Fibroblast of lung (primary cell): ENCODE data around the gene EPHB2. TPM values are rescaled to one million over a fixed set of nuclear protein-coding genes. Genes with fewer than 3 reads are reported as not detected.

Experiments
- DNase-seq, 2 donors: peaks; one replicate each; pipeline versions ENCODE4 v3.0.0 to v3.0.0-alpha.2; 2010; ENCODE audit warnings: low read depth in 2 of 2
- H2AFZ ChIP-seq: 2 replicates; pipeline ENCODE4 v1.5.1; 2012; ENCODE audit warnings: low read length, control low read depth, inconsistent platforms
- H3K27ac ChIP-seq: 2 replicates; pipeline ENCODE4 v1.5.1; 2011; ENCODE audit warnings: low read length, control low read depth; ENCODE audit not compliant: insufficient read depth
- H3K27me3 ChIP-seq: 2 replicates; pipeline ENCODE4 v1.5.1; 2011; ENCODE audit warnings: mild to moderate bottlenecking, low read length; ENCODE audit not compliant: control insufficient read depth, insufficient read depth
- H3K36me3 ChIP-seq: 2 replicates; pipeline ENCODE4 v1.5.1; 2011; ENCODE audit warnings: low read length; ENCODE audit not compliant: control insufficient read depth, insufficient read depth
- H3K4me1 ChIP-seq: 2 replicates; pipeline ENCODE4 v1.5.1; 2011; ENCODE audit warnings: low read length; ENCODE audit not compliant: control insufficient read depth, insufficient read depth; ENCODE audit errors: extremely low read depth
- H3K4me2 ChIP-seq: 2 replicates; pipeline ENCODE4 v1.5.1; 2011; ENCODE audit warnings: low read length, control low read depth; ENCODE audit not compliant: insufficient read depth; ENCODE audit errors: extremely low read depth
- H3K4me3 ChIP-seq, 4 experiments: fragments of 200-600 bp in 1 of 4; sonication (generic) in 1 of 4; replicated peaks in 1 of 4; 2 replicates each; pipeline ENCODE4 v1.5.1; 2011 to 2016; ENCODE audit warnings: low read length in 4 of 4, low read depth in 3 of 4, mild to moderate bottlenecking in 3 of 4, control low read depth in 2 of 4, inconsistent platforms in 1 of 4, mixed read lengths in 1 of 4; ENCODE audit not compliant: insufficient read depth in 1 of 4; ENCODE audit errors: control extremely low read depth in 1 of 4
- H3K79me2 ChIP-seq: 2 replicates; pipeline ENCODE4 v1.5.1; 2012; ENCODE audit warnings: mild to moderate bottlenecking, low read length, inconsistent platforms; ENCODE audit not compliant: control insufficient read depth, insufficient read depth
- H3K9ac ChIP-seq: 2 replicates; pipeline ENCODE4 v1.5.1; 2011; ENCODE audit warnings: mild to moderate bottlenecking, low read length, control low read depth; ENCODE audit not compliant: insufficient read depth
- H3K9me3 ChIP-seq: 2 replicates; pipeline ENCODE4 v1.5.1; 2012; ENCODE audit warnings: low read depth, low read length; ENCODE audit not compliant: control insufficient read depth, insufficient read depth
- H4K20me1 ChIP-seq: 2 replicates; pipeline ENCODE4 v1.5.1; 2011; ENCODE audit warnings: low read length; ENCODE audit not compliant: control insufficient read depth, insufficient read depth; ENCODE audit errors: extremely low read depth
- CTCF ChIP-seq, 2 donors: IDR thresholded peaks in 1 of 2; conservative IDR thresholded peaks in 1 of 2; 1 replicate in 1 of 2; 2 replicates in 1 of 2; pipeline ENCODE4 v1.5.1; 2011 to 2012; ENCODE audit warnings: low read length in 2 of 2, control low read depth in 1 of 2, inconsistent platforms in 1 of 2, low read depth in 1 of 2, mild to moderate bottlenecking in 1 of 2
- EZH2 ChIP-seq: IDR thresholded peaks from 2 replicates; pipeline ENCODE4 v1.5.1; 2012; ENCODE audit warnings: low read length, control low read depth, mild to moderate bottlenecking; ENCODE audit errors: missing control alignments
- polyA plus RNA-seq, 2 donors: library from polyadenylated mRNA; depleted of rRNA in 1 of 2; stranded (reverse) in 1 of 2; unstranded in 1 of 2; fragments of >200 nt; gene quantifications; 2 replicates each; pipeline ENCODE4 v1.2.1, GENCODE V29; 2011 to 2012; ENCODE audit warnings: missing spikeins in 1 of 2
- total RNA-seq: library from RNA; depleted of rRNA; stranded (reverse); fragments of >200 nt; gene quantifications from 2 replicates; pipeline ENCODE4 v1.2.1, GENCODE V29; 2014

EPHB2 gene
- total and polyA plus RNA-seq, 2 donors (not counting 1 experiment from before 2014, with no cell fraction given) = 4.1 to 11.2 TPM

DNA sequence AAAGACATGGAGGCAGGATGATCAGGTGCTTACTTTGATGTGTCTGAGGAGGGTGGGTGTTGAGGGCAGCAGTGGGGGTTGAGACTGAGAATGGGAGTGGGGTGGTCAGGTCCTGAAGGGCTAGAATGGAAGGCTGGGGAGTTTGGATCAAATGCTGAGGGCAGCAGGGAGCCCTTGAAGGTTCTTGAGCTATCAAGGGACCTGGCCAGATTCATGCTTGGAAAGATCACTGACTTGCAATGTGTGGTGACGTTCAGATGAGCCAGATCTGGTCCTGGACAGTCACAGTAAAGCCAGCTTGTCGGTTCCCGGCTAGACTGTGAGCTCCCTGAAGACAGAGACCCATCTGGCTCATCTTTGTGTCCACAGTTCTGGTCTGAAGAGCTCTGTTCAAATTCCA is 3.8 kb downstream of the EPHB2 start:
- peaks cover 9% of the 10 kb centered on the region for H3K4me1 ChIP-seq
- no peaks in the 10 kb centered on the region for H3K27me3 ChIP-seq
- no peaks in the 10 kb centered on the region for H3K36me3 ChIP-seq
- no peak overlapping the region for H3K27ac ChIP-seq
- H4K20me1 ChIP-seq = no peaks in the 10 kb centered on the region
- H3K9me3 ChIP-seq = no peaks in the 10 kb centered on the region
- no peaks in the 10 kb centered on the region for H3K79me2 ChIP-seq
- TF ChIP-seq CTCF (conservative IDR thresholded peaks at IDR 0.05 in 1 of 2, IDR thresholded peaks at IDR 0.05 in 1 of 2; ENCODE audit: low read depth in 1 of 2, low read length in 2 of 2) (no peak), EZH2 (no peak)
- H3K4me2 ChIP-seq = no peak overlapping the region
- no peak overlapping the region for H3K9ac ChIP-seq
- no peak for DNase-seq
- no peak overlapping the region for H3K4me3 ChIP-seq
- H2AFZ ChIP-seq = no peak overlapping the region

GRCh38 chr1:22717037-22717760 is 6.6 kb downstream of the EPHB2 start:
- H3K36me3 ChIP-seq = no peaks in the 10 kb centered on the region
- H3K4me1 ChIP-seq = peaks cover 5% of the 10 kb centered on the region
- no peaks in the 10 kb centered on the region for H4K20me1 ChIP-seq
- no peak overlapping the region for H3K4me3 ChIP-seq
- no peak for DNase-seq
- H3K27ac ChIP-seq = no peak overlapping the region
- no peaks in the 10 kb centered on the region for H3K9me3 ChIP-seq
- H3K4me2 ChIP-seq = no peak overlapping the region
- no peaks in the 10 kb centered on the region for H3K27me3 ChIP-seq
- no peak for TF ChIP-seq CTCF (conservative IDR thresholded peaks at IDR 0.05 in 1 of 2, IDR thresholded peaks at IDR 0.05 in 1 of 2; ENCODE audit: low read depth in 1 of 2, low read length in 2 of 2)
- no peak for TF ChIP-seq EZH2
- H3K9ac ChIP-seq = no peak overlapping the region
- no peaks in the 10 kb centered on the region for H3K79me2 ChIP-seq
- no peak overlapping the region for H2AFZ ChIP-seq

DNA sequence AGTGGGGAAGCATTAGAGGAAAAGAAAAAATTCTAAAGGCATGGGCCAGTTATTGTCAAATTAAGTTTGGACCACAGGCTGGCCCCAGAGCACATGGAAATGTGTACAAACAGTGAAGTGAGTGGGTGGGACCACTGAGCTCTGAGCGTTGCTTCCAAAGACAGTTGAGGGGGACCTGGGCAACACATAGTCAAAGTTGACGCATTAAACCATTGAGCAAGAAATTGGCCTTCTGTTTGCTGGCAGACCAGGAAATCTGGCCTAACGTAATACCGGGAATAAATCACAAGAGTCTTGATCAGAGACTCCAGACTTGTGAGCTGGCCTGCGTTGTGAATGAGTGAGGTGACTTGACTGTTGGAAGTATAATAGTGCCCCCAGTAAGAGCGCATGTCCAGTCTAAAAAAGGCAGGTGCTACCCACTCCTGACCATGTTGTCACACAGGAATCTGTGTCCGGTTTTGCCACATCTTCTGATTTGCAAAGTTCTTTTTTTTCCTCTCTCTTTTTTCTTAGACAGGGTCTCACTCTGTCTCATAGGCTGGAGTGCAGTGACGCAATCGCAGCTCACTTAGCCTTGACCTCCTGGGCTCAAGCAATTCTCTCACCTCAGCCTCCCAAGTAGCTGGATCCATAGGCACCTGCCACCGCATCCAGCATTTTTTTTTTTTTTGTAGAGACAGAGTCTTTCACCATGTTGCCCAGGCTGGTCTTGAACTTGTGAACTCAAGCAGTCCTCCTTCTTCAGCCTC is 10.7 kb downstream of the EPHB2 start:
- Histone ChIP-seq H3K79me2 (no peaks in the 10 kb centered on the region), H2AFZ (no peak overlapping the region), H3K4me1 (peaks cover 2% of the 10 kb centered on the region), H3K9ac (no peak overlapping the region), H3K36me3 (no peaks in the 10 kb centered on the region), H3K27ac (no peak overlapping the region), H3K4me3 (no peak overlapping the region), H3K9me3 (no peaks in the 10 kb centered on the region), H3K27me3 (no peaks in the 10 kb centered on the region), H3K4me2 (no peak overlapping the region), H4K20me1 (no peaks in the 10 kb centered on the region)
- peak in 1 of 2 donors; percentile 24 for DNase-seq
- TF ChIP-seq EZH2 = no peak
- no peak for TF ChIP-seq CTCF (conservative IDR thresholded peaks at IDR 0.05 in 1 of 2, IDR thresholded peaks at IDR 0.05 in 1 of 2; ENCODE audit: low read depth in 1 of 2, low read length in 2 of 2)
